HG03432 (cell line): ENCODE results near the gene ZXDA.

Experiments used
- ATAC-seq: cut with Tn5 transposase; IDR thresholded peaks from one replicate; pipeline ENCODE4 v1.9.1; 2021; ENCODE audit warnings: mild to moderate bottlenecking, moderate library complexity; ENCODE audit not compliant: unreplicated experiment

The ZXDA gene

DNA sequence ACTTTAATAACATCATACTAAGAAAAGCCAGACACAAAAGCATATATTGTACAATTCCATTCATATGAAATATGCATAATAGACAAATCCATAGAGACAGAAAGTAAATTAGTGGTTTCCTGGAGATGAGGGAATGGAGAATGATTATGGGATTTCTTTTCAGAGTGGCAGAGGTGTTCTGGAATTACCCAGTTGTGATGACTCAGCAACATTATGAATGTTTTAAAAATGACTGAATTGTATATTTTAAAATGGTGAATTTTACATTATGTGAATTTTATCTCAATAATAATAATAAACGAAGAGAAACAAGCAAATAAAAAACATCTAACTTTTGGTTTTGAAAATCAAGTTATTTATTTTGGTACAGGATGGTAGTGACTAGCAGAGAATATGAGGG lies 11.2 kb downstream of the ZXDA start:
- ATAC-seq: no peak

DNA sequence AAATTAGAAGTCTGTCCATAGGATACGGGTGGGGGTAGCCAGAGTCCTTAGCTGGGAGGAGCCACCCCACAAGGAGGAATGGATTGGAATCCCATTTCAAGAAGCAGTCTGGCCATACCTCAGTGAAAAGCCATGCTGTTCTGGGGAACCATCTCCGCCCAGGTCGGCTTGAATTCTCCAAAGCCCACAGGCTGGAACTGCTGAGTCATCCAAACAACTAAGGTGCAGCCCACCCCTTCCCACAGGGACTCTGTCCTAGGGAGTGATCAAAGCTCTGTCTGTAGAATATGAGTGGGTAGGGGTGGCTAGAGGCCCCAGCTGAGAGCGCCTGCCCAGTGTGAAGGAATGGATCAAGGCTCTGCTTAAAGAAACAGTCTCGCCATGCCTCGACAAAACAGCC lies 38.8 kb downstream of the ZXDA start:
- no peak for ATAC-seq
